Osteocyte (in vitro differentiated cells): Measurements from ENCODE around the gene PLXNA2. TPM values are rescaled to one million over a fixed set of nuclear protein-coding genes. Genes with fewer than 3 reads are reported as not detected.

Source experiments
- DNase-seq: peaks from one replicate; pipeline ENCODE4 v3.0.0; 2021; ENCODE audit warnings: mixed read lengths; ENCODE audit not compliant: unreplicated experiment; ENCODE audit errors: extremely low spot score
- H3K27ac Mint-ChIP-seq: one replicate; pipeline ENCODE4 v1.8.0; 2021; ENCODE audit warnings: mild to moderate bottlenecking, mixed read lengths; ENCODE audit not compliant: unreplicated experiment
- H3K27me3 Mint-ChIP-seq: one replicate; pipeline ENCODE4 v1.8.0; 2021; ENCODE audit warnings: mixed read lengths; ENCODE audit not compliant: unreplicated experiment
- H3K36me3 Mint-ChIP-seq: one replicate; pipeline ENCODE4 v1.8.0; 2021; ENCODE audit warnings: mixed read lengths; ENCODE audit not compliant: unreplicated experiment
- H3K4me1 Mint-ChIP-seq: one replicate; pipeline ENCODE4 v1.8.0; 2021; ENCODE audit warnings: mixed read lengths; ENCODE audit not compliant: unreplicated experiment
- H3K4me3 Mint-ChIP-seq: one replicate; pipeline ENCODE4 v1.8.0; 2021; ENCODE audit warnings: mild to moderate bottlenecking, moderate library complexity, mixed read lengths; ENCODE audit not compliant: unreplicated experiment
- H3K9me3 Mint-ChIP-seq: one replicate; pipeline ENCODE4 v1.8.0; 2021; ENCODE audit warnings: mixed read lengths; ENCODE audit not compliant: unreplicated experiment
- CTCF ChIP-seq: fragments of 200-600 bp; sonication (generic); IDR thresholded peaks from 2 replicates; pipeline ENCODE4 v1.5.0; 2021; ENCODE audit warnings: antibody characterized with exemption, mild to moderate bottlenecking, moderate library complexity
- total RNA-seq: library from RNA; stranded (reverse); gene quantifications from 2 replicates; pipeline ENCODE4 v1.2.1, GENCODE V29; 2021

Gene PLXNA2
- total RNA-seq, 1 donor from 2014 or later = 19.5 TPM

GRCh38 chr1:208265525-208265924, 21.3 kb upstream of the PLXNA2 start:
- no peak for DNase-seq
- H3K27me3 Mint-ChIP-seq = peaks cover 76% of the 10 kb centered on the region
- no peaks in the 10 kb centered on the region for H3K36me3 Mint-ChIP-seq
- H3K4me3 Mint-ChIP-seq = no peak overlapping the region
- H3K27ac Mint-ChIP-seq = no peak overlapping the region
- no peak for TF ChIP-seq CTCF
- H3K9me3 Mint-ChIP-seq = peaks cover 3% of the 10 kb centered on the region
- peaks cover 6% of the 10 kb centered on the region for H3K4me1 Mint-ChIP-seq

- H3K27ac Mint-ChIP-seq = no peak overlapping the region
- peaks cover 72% of the 10 kb centered on the region for H3K27me3 Mint-ChIP-seq
- peaks cover 6% of the 10 kb centered on the region for H3K4me1 Mint-ChIP-seq
These were observed 20.9 kb upstream of the PLXNA2 start for GRCh38 chr1:208265122-208265469.

GRCh38 chr1:208264469-208265121, 20.4 kb upstream of the PLXNA2 start:
- Mint-ChIP-seq H3K36me3 (no peaks in the 10 kb centered on the region), H3K4me3 (no peak overlapping the region), H3K9me3 (peaks cover 7% of the 10 kb centered on the region), H3K4me1 (peaks cover 6% of the 10 kb centered on the region), H3K27ac (peak overlapping the region; percentile 16), H3K27me3 (peaks cover 70% of the 10 kb centered on the region)
- TF ChIP-seq CTCF = no peak
- no peak for DNase-seq

More at GRCh38 chr1:208265122-208265469, 20.9 kb upstream of the PLXNA2 start:
- Mint-ChIP-seq H3K36me3 (no peaks in the 10 kb centered on the region), H3K4me3 (no peak overlapping the region), H3K9me3 (peaks cover 7% of the 10 kb centered on the region)
- DNase-seq = no peak
- no peak for TF ChIP-seq CTCF

GRCh38 chr1:208261874-208262273, 17.7 kb upstream of the PLXNA2 start:
- Mint-ChIP-seq H3K27ac (no peak overlapping the region), H3K4me1 (peaks cover 13% of the 10 kb centered on the region), H3K36me3 (no peaks in the 10 kb centered on the region), H3K4me3 (no peak overlapping the region), H3K9me3 (peaks cover 10% of the 10 kb centered on the region), H3K27me3 (peaks cover 58% of the 10 kb centered on the region)
- TF ChIP-seq CTCF = no peak
- DNase-seq = no peak

GRCh38 chr1:208258277-208258676, 14.1 kb upstream of the PLXNA2 start:
- no peak overlapping the region for H3K27ac Mint-ChIP-seq
- H3K4me1 Mint-ChIP-seq = peaks cover 37% of the 10 kb centered on the region
- peaks cover 10% of the 10 kb centered on the region for H3K9me3 Mint-ChIP-seq
- no peak for TF ChIP-seq CTCF
- no peak for DNase-seq
- H3K27me3 Mint-ChIP-seq = peaks cover 41% of the 10 kb centered on the region
- H3K36me3 Mint-ChIP-seq = no peaks in the 10 kb centered on the region
- no peak overlapping the region for H3K4me3 Mint-ChIP-seq
